H1 (cell line): ENCODE data around the gene DRGX. TPM values are rescaled to one million over a fixed set of nuclear protein-coding genes. Genes with fewer than 3 reads are reported as not detected.

Experiments
- CTCF ChIA-PET: fragments of 300-600 bp; sonication (Branson Sonifier 250); formaldehyde crosslinking; loops from one replicate; lab custom pipeline; 2021; ENCODE audit not compliant: partially characterized antibody; lab: Charles Lee
- POLR2A ChIA-PET: fragments of 300-600 bp; sonication (Branson Sonifier 250); formaldehyde crosslinking; loops from one replicate; lab custom pipeline; 2021; ENCODE audit warnings: inconsistent platforms; ENCODE audit not compliant: partially characterized antibody; lab: Charles Lee
- DNase-seq, 2 experiments: peaks; one replicate each; pipeline versions ENCODE4 v3.0.0 to v3.0.0-alpha.2; 2010 to 2022; ENCODE audit warnings: low spot score in 2 of 2, low read depth in 1 of 2, mixed read lengths in 1 of 2
- FAIRE-seq: peaks from 2 replicates; lab custom pipeline; 2011; peaks lifted over from hg19 to GRCh38; lab: Jason Lieb, UNC
- H2AFZ ChIP-seq: 2 replicates; pipeline ENCODE4 v1.8.1; 2012; ENCODE audit warnings: low read length, inconsistent platforms
- H2AK5ac ChIP-seq: 2 replicates; pipeline ENCODE4 v1.6.1; 2013; ENCODE audit warnings: low read depth, low read length
- H2BK120ac ChIP-seq: replicated peaks from 2 replicates; pipeline ENCODE3; 2013; ENCODE audit warnings: low read depth, low read length, inconsistent platforms
- H2BK12ac ChIP-seq: 2 replicates; pipeline ENCODE4 v1.6.1; 2013; ENCODE audit warnings: low read depth, low read length
- H2BK15ac ChIP-seq: 2 replicates; pipeline ENCODE4 v1.6.1; 2013; ENCODE audit warnings: low read length
- H2BK20ac ChIP-seq: 2 replicates; pipeline ENCODE4 v1.6.1; 2013; ENCODE audit warnings: low read length
- H2BK5ac ChIP-seq: 2 replicates; pipeline ENCODE4 v1.6.1; 2013; ENCODE audit warnings: low read depth, low read length
- H3K14ac ChIP-seq: 2 replicates; pipeline ENCODE4 v1.6.1; 2013; ENCODE audit warnings: inconsistent platforms; ENCODE audit not compliant: insufficient read length
- H3K18ac ChIP-seq: 2 replicates; pipeline ENCODE4 v1.6.1; 2013; ENCODE audit warnings: low read length; ENCODE audit errors: extremely low read depth
- H3K23ac ChIP-seq: 2 replicates; pipeline ENCODE4 v1.6.1; 2013; ENCODE audit warnings: inconsistent platforms; ENCODE audit not compliant: insufficient read length
- H3K23me2 ChIP-seq: 2 replicates; pipeline ENCODE4 v1.6.1; 2013; ENCODE audit warnings: low read depth, low read length
- H3K27ac ChIP-seq: 2 replicates; pipeline ENCODE4 v1.6.1; 2011; ENCODE audit warnings: low read depth, low read length, inconsistent platforms
- H3K27me3 ChIP-seq, 4 experiments: replicated peaks in 1 of 4; 1 replicate in 1 of 4; 2 replicates in 3 of 4; pipeline versions ENCODE4 v1.6.1 to v1.8.1; 2011 to 2013; ENCODE audit warnings: low read length in 3 of 4, mild to moderate bottlenecking in 3 of 4, inconsistent platforms in 2 of 4, mixed read lengths in 2 of 4, moderate library complexity in 1 of 4; ENCODE audit not compliant: control insufficient read depth in 3 of 4, insufficient read depth in 3 of 4; ENCODE audit errors: extremely low read depth in 1 of 4
- H3K36me3 ChIP-seq, 4 experiments: 2 replicates each; pipeline versions ENCODE4 v1.6.1 to v1.8.1; 2011 to 2013; ENCODE audit warnings: mild to moderate bottlenecking in 4 of 4, low read length in 3 of 4, moderate library complexity in 2 of 4, control low read depth in 1 of 4, inconsistent platforms in 1 of 4; ENCODE audit not compliant: insufficient read depth in 4 of 4, control insufficient read depth in 2 of 4
- H3K4ac ChIP-seq: replicated peaks from 2 replicates; pipeline ENCODE3; 2013; ENCODE audit warnings: low read length, low read depth, mixed read lengths, inconsistent platforms; ENCODE audit not compliant: insufficient read length
- H3K4me1 ChIP-seq, 4 experiments: replicated peaks in 1 of 4; 1 replicate in 1 of 4; 2 replicates in 3 of 4; pipeline versions ENCODE4 v1.6.1 to v1.8.1; 2011 to 2013; ENCODE audit warnings: low read length in 3 of 4, inconsistent platforms in 2 of 4, mixed read lengths in 1 of 4; ENCODE audit not compliant: insufficient read depth in 4 of 4, control insufficient read depth in 3 of 4
- H3K4me2 ChIP-seq, 2 experiments: 2 replicates each; pipeline versions ENCODE4 v1.6.1 to v1.8.1; 2011 to 2013; ENCODE audit warnings: low read depth in 2 of 2, low read length in 2 of 2, control low read depth in 1 of 2, inconsistent platforms in 1 of 2, mild to moderate bottlenecking in 1 of 2; ENCODE audit not compliant: insufficient read depth in 1 of 2
- H3K4me3 ChIP-seq, 4 experiments: fragments of 200-600, 300-600 bp in 1 of 4; sonication (generic), shearing (Covaris generic), sonication (Bioruptor Twin) in 1 of 4; 2 replicates each; pipeline versions ENCODE4 v1.5.1 to v1.8.1; 2011 to 2016; ENCODE audit warnings: low read length in 4 of 4, low read depth in 3 of 4, control low read depth in 2 of 4, inconsistent platforms in 2 of 4, mild to moderate bottlenecking in 2 of 4, mixed read lengths in 1 of 4, moderate library complexity in 1 of 4; ENCODE audit not compliant: insufficient read depth in 2 of 4; ENCODE audit errors: extremely low read depth in 1 of 4
- H3K56ac ChIP-seq: replicated peaks from 2 replicates; pipeline ENCODE3; 2013; ENCODE audit warnings: low read depth, mild to moderate bottlenecking, mixed read lengths, low read length, inconsistent platforms; ENCODE audit not compliant: insufficient read length
- H3K79me1 ChIP-seq: 2 replicates; pipeline ENCODE4 v1.6.1; 2013; ENCODE audit warnings: low read depth, low read length, control low read depth
- H3K79me2 ChIP-seq, 2 experiments: 2 replicates each; pipeline versions ENCODE4 v1.6.1 to v1.8.1; 2012 to 2013; ENCODE audit warnings: low read length in 2 of 2, mild to moderate bottlenecking in 2 of 2, inconsistent platforms in 1 of 2; ENCODE audit not compliant: insufficient read depth in 2 of 2, control insufficient read depth in 1 of 2
- H3K9ac ChIP-seq, 4 experiments: replicated peaks in 1 of 4; 1 replicate in 1 of 4; 2 replicates in 3 of 4; pipeline versions ENCODE4 v1.6.1 to v1.8.1; 2011 to 2013; ENCODE audit warnings: low read depth in 3 of 4, low read length in 3 of 4, control low read depth in 2 of 4, mild to moderate bottlenecking in 2 of 4, moderate library complexity in 2 of 4, inconsistent platforms in 1 of 4; ENCODE audit errors: extremely low read depth in 1 of 4
- H3K9me3 ChIP-seq, 2 experiments: 2 replicates each; pipeline versions ENCODE4 v1.6.1 to v1.8.1; 2012 to 2013; ENCODE audit warnings: mild to moderate bottlenecking in 2 of 2, moderate library complexity in 2 of 2, control low read depth in 1 of 2, inconsistent platforms in 1 of 2, low read depth in 1 of 2, low read length in 1 of 2, mixed read lengths in 1 of 2; ENCODE audit not compliant: insufficient read depth in 2 of 2
- H4K20me1 ChIP-seq, 2 experiments: replicated peaks in 1 of 2; 2 replicates each; pipeline versions ENCODE3 to v1.8.1; 2011 to 2013; ENCODE audit warnings: inconsistent platforms in 2 of 2, low read length in 2 of 2, mild to moderate bottlenecking in 1 of 2; ENCODE audit not compliant: insufficient read depth in 2 of 2, control insufficient read depth in 1 of 2
- H4K5ac ChIP-seq: 2 replicates; pipeline ENCODE4 v1.6.1; 2013; ENCODE audit warnings: low read length, low read depth, mixed read lengths, inconsistent platforms; ENCODE audit not compliant: insufficient read length
- H4K8ac ChIP-seq: 2 replicates; pipeline ENCODE4 v1.8.0; 2013; ENCODE audit warnings: mild to moderate bottlenecking, moderate library complexity, low read length, inconsistent platforms; ENCODE audit not compliant: insufficient read depth; ENCODE audit errors: extremely low read depth
- H4K91ac ChIP-seq: replicated peaks from 2 replicates; pipeline ENCODE3; 2013; ENCODE audit warnings: low read length, mixed read lengths, inconsistent platforms; ENCODE audit not compliant: insufficient read length
- ATF3 ChIP-seq: IDR thresholded peaks from 2 replicates; pipeline ENCODE4 v1.6.1; 2011; ENCODE audit warnings: low read depth, mild to moderate bottlenecking, low read length; ENCODE audit not compliant: insufficient read depth
- BRCA1 ChIP-seq: IDR thresholded peaks from 2 replicates; pipeline ENCODE4 v1.6.1; 2012; ENCODE audit warnings: low read depth, low read length, improper control_type of control experiment
- CHD1 ChIP-seq: IDR thresholded peaks from 2 replicates; pipeline ENCODE4 v1.6.1; 2012; ENCODE audit warnings: low read depth, low read length, improper control_type of control experiment
- MAFK ChIP-seq: IDR thresholded peaks from 2 replicates; pipeline ENCODE4 v1.6.1; 2012; ENCODE audit warnings: low read depth, mild to moderate bottlenecking, improper control_type of control experiment, low read length
- POU5F1 ChIP-seq: IDR thresholded peaks from 2 replicates; pipeline ENCODE4 v1.6.1; 2011; ENCODE audit warnings: low read depth, mild to moderate bottlenecking, low read length, moderate library complexity
- RNF2 ChIP-seq: fragments of 200-900, 300-1000 bp; sonication (generic); IDR thresholded peaks from 2 replicates; pipeline ENCODE4 v1.7.1; 2016; ENCODE audit warnings: borderline replicate concordance, low read depth, mild to moderate bottlenecking, antibody characterized with exemption, low read length; ENCODE audit not compliant: poor library complexity, severe bottlenecking; ENCODE audit errors: missing control alignments
- SIX5 ChIP-seq: IDR thresholded peaks from 2 replicates; pipeline ENCODE4 v1.6.1; 2011; ENCODE audit warnings: mild to moderate bottlenecking, low read depth, low read length
- SP2 ChIP-seq: IDR thresholded peaks from 2 replicates; pipeline ENCODE4 v1.6.1; 2012; ENCODE audit warnings: mild to moderate bottlenecking, low read length, inconsistent platforms
- YY1 ChIP-seq: IDR thresholded peaks from 2 replicates; pipeline ENCODE4 v1.6.1; 2011; ENCODE audit warnings: low read depth, mild to moderate bottlenecking, low read length
- polyA plus RNA-seq, 7 experiments: library from polyadenylated mRNA; depleted of rRNA in 3 of 7; stranded (reverse) in 5 of 7; unstranded in 2 of 7; fragments of >200 nt in 5 of 7; fragments of 200-250 nt in 2 of 7; gene quantifications; 1 replicate in 5 of 7; 2 replicates in 1 of 7; 4 replicates in 1 of 7; pipeline versions ENCODE4 v1.2.1 to v1.2.3, GENCODE V29; 2011 to 2013; ENCODE audit warnings: missing spikeins in 2 of 7, mixed read lengths in 2 of 7
- total RNA-seq: library from RNA; stranded (reverse); fragmentation: NEBNext Ultra II Directional; extraction: Animal tissue kit (Norgen Biotek cat#: 25700); gene quantifications from 2 replicates; pipeline ENCODE4 v1.2.1, GENCODE V29; 2021

The DRGX gene
- total and polyA plus RNA-seq, 2 of the 8 experiments (the other 6 are each of a cell fraction or from before 2014, with no cell fraction given): not detected

GRCh38 chr10:49350138-49350537 is 45.8 kb downstream of the DRGX start:
- H3K23me2 ChIP-seq: no peaks in the 10 kb centered on the region
- no peak overlapping the region for H3K4ac ChIP-seq
- POLR2A ChIA-PET: no interaction called here
- no peak overlapping the region for H3K56ac ChIP-seq
- no peak overlapping the region for H2AFZ ChIP-seq
- no peaks in the 10 kb centered on the region for H3K9me3 ChIP-seq
- no peak overlapping the region for H3K18ac ChIP-seq
- H2BK15ac ChIP-seq: no peak overlapping the region
- H4K8ac ChIP-seq: no peak overlapping the region; the same call in 1 of the 2 replicates
- H3K4me2 ChIP-seq: no peak overlapping the region
- DNase-seq (no peak), FAIRE-seq (no peak)
- H3K36me3 ChIP-seq: no peaks in the 10 kb centered on the region
- no peak overlapping the region for H2BK120ac ChIP-seq
- no peak overlapping the region for H3K14ac ChIP-seq
- H3K27ac ChIP-seq: no peak overlapping the region
- H3K27me3 ChIP-seq: no peaks in the 10 kb centered on the region
- no peak overlapping the region for H4K91ac ChIP-seq
- H3K9ac ChIP-seq: no peak overlapping the region
- no peak overlapping the region for H3K23ac ChIP-seq
- H3K79me2 ChIP-seq: no peaks in the 10 kb centered on the region
- H3K4me3 ChIP-seq: no peak overlapping the region
- H2BK5ac ChIP-seq: no peak overlapping the region
- H3K79me1 ChIP-seq: no peaks in the 10 kb centered on the region
- no peak overlapping the region for H2AK5ac ChIP-seq
- H3K4me1 ChIP-seq: no peaks in the 10 kb centered on the region
- no peak overlapping the region for H2BK20ac ChIP-seq
- H2BK12ac ChIP-seq: no peak overlapping the region
- CTCF ChIA-PET: no interaction called here
- TF ChIP-seq SP2 (no peak), RNF2 (no peak), SIX5 (no peak), ATF3 (no peak), MAFK (no peak), POU5F1 (no peak), CHD1 (no peak), YY1 (0 out of 2 replicates have a peak, but pooled peaks have one; percentile 9), BRCA1 (no peak)
- H4K5ac ChIP-seq: no peak overlapping the region
- no peaks in the 10 kb centered on the region for H4K20me1 ChIP-seq
